ENCODE measurements around the gene TRERF1.

DNA sequence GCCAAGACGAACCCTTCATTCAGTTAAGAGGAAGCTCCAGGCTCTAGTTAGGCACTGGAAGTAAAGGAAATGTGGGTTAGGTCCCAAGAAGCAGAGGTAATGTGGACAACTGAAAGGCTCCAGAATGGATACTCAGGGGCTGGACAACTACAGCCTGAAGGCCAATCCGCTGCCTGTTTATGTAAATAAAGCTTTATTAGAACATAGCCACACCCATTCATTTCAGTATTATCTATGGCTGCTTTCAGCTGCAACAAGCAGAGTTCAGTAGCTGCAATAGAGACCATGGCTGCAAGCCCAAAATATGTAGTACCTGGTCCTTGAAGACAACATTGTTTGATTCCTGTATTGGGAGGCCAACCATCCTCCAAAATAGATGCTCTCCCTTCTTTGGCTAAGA is 133.2 kb downstream of the TRERF1 start:
- TF ChIP-seq, protein P1, sequence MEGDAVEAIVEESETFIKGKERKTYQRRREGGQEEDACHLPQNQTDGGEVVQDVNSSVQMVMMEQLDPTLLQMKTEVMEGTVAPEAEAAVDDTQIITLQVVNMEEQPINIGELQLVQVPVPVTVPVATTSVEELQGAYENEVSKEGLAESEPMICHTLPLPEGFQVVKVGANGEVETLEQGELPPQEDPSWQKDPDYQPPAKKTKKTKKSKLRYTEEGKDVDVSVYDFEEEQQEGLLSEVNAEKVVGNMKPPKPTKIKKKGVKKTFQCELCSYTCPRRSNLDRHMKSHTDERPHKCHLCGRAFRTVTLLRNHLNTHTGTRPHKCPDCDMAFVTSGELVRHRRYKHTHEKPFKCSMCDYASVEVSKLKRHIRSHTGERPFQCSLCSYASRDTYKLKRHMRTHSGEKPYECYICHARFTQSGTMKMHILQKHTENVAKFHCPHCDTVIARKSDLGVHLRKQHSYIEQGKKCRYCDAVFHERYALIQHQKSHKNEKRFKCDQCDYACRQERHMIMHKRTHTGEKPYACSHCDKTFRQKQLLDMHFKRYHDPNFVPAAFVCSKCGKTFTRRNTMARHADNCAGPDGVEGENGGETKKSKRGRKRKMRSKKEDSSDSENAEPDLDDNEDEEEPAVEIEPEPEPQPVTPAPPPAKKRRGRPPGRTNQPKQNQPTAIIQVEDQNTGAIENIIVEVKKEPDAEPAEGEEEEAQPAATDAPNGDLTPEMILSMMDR (IDR thresholded peaks at IDR 0.05), result no peak
- TF ChIP-seq EP300 (IDR thresholded peaks at IDR 0.05), result no peak
- TF ChIP-seq POLR2A (IDR thresholded peaks at IDR 0.05), result no peak
